Measurements from ENCODE around the gene USP32.
"Not testable (repeated sequence)": the region's sequence is repeated elsewhere in the genome, so short reads cannot be mapped to it uniquely, and the experiment has no call there.

USP32 gene

DNA sequence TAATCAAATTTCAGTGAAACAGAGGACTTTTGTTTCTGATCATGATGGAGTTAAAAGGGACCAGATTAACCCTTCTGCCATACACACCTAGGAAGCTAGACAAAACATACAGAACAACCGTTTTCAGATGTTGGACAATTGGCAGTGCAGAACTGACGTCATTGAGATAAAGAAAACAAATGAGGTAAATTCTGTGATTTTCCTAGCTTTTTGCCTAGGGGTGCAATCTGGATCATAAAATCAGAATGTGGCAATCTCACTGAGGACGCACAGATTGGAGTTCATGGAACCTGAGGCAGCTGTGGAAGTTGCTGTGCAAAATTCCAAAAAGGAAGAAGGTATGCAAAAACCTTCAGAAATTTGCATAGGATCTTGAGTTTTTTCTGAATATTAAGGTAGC is 15.0 kb upstream of the USP32 start:
- no peak for DNase-seq

DNA sequence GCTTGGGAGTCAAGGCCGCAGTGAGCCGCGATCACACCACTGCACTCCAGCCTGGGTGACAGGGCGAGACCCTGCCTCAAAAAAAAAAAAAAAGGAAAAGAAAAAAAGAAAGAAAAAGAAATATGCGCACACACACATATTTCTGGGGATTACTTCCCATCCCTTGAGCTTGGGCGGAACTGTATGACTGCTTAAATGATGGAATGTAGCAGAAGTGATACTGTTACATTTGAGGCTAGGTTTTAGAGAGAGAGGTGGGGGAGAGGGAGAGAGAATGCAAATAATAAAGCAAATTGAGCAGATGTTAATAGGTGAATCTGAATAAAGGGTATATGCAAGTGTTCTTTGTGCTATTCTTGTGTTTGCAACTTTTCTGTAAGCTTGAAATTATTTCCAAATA is 12.0 kb upstream of the USP32 start:
- no peak for DNase-seq

DNA sequence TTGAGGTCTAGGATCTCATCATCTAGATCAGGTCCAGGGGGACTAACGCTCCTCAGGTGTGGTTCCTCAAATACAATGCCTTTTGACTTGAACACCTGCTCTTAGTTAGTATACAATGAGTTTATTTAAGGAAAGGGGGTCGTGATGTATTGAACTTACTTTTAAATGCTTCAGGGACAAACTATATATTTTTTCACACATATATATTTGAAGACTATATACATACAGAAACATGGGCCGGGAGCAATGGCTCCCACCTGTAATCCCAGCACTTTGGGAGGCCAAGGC is 11.5 kb upstream of the USP32 start:
- DNase-seq, result no peak

DNA sequence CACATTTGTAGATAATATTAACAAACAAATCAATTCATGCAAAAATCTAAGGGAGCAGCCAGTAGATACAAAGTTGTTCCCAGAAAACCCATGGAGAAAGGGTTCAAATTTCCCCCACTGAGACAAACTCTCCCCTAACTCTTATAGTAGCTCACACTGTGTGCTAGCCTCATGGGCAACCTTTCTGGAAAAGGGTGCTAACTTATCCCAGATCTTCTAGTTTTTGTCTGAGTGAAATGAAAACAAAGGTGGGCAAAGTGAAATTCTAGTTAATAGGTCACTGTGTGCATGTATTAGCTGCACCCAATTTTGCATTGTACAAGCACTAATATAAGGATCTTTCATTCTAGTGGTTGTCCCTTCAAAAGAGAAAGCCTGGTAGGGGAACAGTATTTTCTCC is 9.9 kb upstream of the USP32 start:
- no peak for DNase-seq

DNA sequence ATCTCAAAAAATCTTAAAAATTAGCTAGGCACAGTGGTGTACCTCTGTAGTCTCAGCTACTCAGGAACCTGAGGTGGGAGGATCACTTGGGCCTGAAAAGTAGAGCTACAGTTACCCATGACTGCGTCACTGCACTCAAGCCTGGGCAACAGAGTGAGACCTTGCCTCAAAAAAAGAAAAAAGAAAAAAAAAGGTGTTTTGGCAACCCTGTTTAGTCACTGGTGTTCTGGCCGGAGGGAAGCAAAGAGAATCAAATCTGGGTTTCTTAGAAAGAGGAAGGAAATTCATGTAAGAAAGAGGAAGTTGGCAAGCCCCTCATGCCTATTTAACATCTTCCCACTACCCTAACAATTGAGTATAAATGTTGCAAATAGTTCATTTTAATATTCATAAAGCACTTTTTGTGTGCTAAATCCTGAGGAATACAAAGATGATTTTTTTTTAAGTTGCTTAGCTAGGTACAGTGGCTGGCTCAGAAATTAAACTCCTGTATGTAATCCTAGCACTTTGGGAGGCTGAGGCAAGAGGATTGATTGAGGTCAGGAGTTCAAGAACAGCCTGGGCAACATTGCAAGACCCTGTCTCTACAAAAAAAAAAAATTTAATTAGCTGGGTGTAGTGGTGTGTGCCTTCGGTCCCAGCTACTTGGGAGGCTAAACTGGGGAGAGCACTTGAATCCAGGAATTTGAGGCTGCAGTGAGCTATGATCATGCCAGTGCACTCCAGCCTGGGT is 6.5 kb upstream of the USP32 start:
- no peak for DNase-seq

DNA sequence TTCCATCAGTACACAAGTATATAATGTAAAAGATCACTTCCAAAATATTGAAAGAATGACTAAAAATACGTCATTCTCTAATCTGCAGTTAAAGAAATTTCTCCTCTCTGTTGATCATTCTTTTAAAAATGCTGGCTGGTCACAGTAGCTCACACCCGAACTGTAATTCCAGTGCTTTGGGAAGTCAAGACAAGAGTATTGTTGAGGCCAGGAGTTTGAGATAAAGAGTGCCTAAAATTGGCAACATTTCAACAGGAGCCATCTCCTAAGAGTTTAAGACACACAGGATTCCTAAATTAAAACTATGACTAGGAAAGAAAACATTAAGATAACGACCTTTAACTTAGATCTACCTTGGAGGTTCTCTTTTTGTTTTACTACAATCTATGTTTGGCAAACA is 4.5 kb upstream of the USP32 start:
- no peak for DNase-seq

DNA sequence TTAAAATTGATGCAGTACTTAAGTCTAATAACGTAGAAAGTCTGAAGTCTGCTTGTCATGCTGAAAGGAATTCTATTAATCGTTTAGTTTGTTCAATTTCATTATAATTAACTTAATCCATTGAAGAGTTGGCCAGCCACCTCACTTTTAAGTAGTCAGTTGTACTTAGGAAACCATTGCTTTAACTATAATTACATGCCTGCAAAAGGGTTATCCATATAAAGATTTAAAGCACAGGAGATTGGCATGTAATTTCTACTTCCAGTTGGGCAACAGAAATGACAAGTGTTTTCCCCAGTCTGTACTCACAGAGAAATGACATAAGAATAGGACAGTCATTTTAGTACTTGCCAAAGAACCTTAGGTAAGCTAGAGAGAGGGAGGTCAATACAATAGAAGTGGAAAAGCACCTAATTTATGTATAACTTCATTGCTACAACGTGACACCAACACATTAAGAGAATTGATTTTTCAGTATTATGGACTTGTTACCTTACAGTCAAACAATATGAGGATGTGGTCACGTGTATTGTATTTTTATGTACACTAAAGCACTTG is 3.7 kb upstream of the USP32 start:
- DNase-seq, result no peak

DNA sequence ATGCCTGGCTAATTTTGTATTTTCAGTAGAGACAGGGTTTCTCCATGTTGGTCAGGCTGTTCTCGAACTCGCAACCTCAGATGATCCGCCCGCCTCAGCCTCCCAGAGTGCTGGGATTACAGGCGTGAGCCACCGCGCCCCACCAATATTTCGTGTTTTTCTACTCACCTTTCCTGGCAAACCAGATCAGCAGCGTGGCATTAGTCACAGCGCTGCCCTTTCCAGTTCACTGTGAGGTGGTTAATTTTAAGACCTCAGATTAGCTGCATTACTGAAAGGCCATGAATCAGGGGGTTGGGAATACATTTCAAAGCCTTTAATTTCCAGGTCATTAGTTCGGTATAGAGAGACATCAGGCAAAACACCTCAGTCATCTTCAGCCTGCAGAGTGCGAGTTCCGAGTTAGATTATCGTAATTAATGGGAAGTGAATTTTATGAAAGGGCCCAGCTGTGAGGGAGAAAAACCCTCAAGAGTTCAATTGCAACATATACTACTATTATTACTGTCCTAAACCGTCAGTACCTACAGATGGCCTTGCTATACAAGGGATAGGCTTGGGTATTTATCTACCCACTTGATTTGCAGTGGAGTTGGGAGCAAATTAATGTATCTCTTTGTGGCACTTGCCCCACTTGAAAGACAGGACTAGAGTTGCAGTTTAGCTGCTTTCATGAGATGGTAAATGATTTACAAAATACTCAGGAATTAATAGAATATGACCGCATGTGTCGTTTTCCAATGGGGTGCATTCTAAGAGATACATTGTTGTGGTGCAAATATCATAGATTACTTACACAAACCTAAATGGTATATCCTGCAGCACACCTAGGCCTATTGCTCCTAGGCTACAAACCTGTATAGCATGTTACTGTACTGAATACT is 2.1 kb upstream of the USP32 start:
- DNase-seq, result no peak

DNA sequence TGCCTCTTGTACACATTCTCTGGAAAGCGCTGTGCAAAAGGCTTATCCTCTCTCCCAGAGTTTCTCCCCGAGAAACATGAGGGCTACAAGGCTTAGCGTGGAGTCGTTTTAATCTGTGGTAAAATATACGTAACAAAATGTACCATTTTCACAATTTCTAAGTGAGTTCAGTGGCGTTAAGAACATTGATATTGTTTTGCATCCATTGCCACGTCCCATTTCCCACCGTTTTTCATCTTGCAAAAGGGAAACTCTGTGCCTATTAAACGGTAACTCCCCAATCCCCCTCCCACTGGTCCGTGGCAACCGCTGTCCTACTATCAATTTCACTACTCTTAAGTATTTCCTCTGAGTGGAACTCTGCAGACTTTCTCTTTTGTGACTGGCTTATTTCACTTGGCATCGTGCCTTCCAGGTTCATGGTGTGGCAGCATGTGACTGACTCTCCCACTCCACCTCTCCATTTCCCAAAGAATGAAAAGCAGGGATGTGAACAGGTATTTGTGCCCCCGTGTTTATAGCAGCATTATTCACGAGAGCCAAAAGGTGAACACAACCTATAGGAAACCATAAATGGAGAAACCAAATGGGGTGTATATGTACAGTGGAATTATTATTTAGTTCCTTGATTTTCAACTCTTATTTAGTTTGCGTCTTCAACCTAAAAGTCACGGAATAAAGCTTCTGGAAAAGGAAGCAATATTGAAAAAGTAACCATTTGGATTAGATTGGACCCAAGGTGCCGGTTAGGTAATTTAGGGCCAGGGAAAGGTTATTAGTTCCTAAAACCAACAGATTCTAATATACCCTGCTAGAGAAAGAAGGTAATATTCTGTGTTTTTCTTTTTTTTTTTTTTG is 1.1 kb upstream of the USP32 start:
- peak; percentile 66 for DNase-seq

DNA sequence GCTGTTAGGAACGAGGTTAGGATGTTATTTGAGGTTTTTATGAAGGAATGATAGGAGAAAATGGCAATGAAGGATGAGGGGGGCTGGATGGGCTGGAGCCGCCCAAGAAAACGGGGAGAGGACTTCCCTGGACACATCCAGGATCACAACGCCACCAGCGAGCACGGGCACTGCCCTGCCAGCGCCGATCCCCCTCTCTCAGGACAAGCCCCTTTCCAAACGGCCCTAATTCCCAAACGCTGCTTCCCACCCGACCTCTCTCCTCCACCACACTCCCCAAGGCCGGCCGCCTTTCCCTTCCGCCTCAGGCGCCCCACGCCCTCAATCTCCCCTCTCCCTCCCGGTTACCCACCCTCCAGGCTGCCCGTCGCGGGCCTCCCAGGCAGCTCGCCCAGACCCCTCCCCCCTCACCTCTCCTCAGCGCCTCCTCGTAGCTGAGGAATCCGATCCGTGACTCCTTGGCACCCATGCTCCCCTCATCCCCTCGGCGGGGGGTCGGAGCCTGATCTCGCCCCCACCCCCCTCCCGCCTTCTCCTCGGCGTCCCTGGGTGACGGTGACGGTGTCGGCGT is 377 bp downstream of the USP32 start:
- DNase-seq, result no peak

DNA sequence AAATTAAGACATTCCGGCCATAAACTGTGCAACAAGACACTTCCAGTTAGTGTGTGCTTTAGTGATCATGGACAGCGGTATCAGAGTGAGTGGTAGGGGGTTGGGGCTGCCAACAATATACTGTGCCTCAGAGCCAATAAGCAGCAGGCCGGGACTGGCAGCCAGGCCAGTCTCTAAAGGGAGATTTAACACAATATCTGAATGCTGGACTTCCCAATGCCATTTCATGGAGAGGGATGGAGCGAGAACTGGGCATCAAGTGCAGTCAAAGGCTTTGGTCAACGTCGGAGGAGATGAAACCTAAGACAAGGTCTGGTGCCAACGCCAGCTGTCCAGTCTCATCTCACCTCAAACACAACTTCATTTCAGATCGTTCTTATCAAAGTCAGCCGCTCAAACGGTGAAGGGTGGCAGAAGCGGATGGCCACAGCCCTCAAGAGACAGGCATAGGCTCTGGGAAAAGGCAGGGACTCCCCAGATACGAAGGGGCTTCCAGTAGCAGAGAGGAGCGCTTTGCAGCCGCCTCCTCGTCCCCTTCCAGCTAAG is 935 bp downstream of the USP32 start:
- peak; percentile 45 for DNase-seq

DNA sequence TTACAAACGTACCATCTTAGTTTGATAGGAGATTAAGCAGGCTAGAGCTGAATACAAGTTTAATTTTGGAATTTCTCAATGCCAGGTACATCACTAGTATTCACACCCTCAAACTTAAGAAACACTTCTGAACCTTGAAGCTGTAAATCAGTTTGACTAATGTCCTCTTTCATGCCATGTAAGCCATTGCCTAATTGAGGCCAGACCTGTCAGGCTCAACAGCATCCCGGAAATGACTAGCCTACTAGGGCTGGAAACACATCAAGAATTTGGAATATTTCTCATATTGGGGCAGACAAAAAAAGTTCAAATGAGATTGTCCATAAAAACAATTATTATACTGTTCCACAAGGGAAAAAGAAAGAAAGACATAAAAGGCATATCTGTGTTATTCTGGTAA is 1.7 kb downstream of the USP32 start:
- DNase-seq, result peak; percentile 86

DNA sequence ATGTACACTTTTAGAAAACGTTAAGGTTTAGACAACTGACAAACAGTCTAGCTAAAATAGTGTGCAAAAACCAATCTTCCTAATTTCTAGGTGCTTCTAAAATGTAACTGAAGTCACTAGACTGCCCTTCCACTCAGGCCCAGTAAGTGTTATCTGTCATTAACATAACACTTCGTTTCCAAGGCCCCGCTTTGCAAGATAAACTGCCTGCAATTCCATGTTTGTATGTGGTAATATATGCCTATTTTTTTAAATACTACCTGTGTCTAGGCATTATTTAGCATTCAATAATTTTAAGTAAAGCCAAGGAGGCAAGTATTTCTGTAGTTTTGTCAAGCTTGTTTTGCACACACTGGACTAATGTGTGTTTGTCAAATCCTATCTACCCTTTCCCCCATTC is 3.2 kb downstream of the USP32 start:
- no peak for DNase-seq

DNA sequence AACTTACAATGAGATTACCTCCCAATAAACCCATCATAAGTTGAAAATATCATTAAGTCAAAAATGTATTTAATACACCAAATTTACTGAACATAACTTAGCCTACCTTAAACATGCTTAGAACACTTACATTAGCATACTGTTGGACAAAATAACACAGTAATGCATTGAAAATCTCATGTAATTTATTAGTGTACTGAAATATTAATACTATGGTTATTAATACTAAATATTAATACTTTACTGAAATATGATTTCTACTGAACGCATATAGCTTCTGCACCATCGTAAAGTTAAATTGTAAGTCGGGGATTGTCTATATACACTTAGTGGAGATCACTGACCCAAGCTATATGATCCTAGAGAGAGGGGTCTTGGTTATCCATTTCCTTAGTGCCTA is 4.3 kb downstream of the USP32 start:
- no peak for DNase-seq

DNA sequence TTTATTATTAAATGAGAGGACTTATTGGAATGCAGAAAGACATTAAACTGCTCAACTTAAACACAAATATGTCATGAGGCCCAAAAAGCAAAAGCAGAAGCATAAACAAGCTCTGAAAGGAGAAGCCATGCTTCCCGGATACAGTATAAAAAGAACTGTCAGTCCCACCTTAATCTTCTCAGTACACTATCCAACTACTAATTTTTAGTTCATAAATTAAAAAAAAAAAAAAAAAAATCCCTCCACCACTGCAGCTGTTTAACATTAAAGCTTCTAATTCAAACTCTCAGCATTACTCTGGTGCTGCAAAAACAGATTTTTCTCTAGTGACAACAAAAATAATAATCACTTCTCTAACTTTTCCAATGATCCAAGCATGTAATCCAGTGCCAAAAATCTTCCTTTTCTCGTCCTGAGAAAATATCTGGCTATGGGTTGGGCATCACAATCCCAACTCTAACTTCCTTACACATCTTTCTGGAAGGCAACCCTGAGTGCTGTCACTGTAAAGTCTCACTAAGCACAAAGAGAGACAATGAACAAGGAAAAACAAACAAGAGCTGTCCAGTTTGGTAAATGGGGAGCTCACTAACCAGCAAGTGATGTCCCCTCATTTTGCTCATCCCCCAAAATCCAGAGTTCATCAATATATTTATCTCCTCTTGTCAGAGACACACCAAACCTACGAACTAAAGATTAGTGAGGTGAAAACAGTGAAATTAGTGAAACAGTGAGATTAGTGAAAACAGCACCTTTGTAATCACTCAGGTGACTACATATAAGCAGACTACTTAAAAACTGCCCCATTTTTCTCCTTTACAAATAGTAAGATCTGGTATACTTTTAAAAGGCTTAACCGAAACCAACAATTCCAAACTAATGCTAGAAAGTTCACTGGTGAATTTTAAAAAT is 5.5 kb downstream of the USP32 start:
- peak; percentile 5 for DNase-seq

DNA sequence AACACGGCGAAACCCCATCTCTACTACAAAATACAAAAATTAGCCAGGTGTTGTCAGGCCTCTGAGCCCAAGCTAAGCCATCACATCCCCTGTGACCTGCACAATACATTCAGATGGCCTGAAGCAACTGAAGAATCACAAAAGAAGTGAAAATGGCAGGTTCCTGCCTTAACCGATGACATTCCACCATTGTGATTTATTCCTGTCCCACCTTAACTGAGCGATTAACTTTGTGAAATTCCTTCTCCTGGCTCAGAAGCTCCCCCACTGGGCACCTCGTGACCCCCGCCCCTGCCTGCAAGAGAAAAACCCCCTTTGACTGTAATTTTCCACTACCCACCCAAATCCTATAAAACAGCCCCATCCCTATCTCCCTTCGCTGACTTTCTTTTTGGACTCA is 7.0 kb downstream of the USP32 start:
- DNase-seq, result not testable (repeated sequence)

DNA sequence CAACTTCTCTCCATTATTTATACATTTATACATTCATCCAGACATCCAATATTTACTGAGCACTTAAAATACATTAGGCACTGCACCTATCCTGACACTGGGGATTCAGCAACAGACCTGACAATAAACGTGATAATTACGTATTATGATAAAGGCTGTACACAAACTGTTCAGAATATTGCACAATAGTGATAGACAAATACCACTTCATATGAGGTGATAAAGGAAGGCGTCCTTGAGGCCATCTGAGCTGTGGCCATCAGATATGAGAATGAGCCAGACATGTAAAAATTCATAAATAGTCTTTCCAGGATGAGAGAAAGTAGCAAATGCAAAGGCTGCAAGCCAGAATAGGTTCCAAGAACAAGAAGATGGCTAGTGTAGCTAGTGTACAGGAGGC is 8.6 kb downstream of the USP32 start:
- DNase-seq, result no peak

DNA sequence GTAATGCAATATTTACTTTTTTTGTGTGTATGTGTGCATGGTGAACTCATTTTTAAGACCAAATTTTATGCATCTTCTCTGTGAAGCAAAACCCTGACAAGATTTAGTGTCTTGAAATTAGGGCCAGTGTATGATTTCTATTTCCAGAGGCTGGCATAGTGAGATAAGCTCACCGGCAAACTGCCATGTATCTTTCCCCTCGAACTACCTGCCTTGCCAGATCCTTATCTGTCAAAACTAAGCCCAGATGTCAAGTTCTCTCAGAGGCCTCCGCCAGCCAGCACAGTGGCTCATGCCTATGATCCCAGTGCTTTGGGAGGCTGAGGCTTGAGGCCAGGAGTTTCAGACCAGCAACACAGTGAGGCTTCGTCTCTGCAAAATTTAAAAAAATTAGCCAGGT is 10.0 kb downstream of the USP32 start:
- DNase-seq, result no peak

DNA sequence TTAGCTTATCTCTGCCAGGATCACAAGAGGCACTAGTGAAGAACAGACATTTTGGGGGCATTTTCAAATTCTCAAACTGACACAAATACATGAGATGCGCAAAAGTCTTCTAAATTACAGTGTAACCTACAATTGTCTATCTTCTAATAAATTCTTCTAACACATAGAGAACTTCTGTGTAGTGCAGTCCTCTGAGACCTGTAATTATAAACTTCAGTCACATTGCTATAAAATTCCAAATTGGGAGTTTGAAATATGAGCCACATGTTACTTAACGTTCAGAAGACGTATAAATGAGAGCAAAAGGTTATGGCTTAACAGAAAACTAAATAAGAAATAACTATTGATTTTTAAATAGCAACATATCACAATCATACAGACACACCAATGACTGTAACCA is 12.5 kb downstream of the USP32 start:
- not testable (repeated sequence) for DNase-seq

DNA sequence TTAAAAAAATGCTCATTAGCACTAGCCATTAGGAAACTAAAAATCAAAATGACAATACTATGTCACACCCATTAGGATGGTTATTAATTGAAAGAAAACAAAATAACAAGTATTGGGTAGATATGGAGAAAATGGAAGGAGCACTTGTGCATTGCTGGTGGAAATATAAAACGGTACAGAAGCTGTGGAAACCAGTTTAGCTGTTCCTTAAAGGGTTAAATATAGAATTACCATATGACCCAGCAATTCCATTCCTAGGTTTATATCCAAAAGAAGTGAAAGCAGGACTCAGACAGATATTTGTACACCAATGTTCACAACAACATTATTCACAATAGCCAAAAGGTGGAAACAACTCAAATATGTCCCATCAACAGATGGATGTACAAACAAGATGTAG is 13.7 kb downstream of the USP32 start:
- not testable (repeated sequence) for DNase-seq

DNA sequence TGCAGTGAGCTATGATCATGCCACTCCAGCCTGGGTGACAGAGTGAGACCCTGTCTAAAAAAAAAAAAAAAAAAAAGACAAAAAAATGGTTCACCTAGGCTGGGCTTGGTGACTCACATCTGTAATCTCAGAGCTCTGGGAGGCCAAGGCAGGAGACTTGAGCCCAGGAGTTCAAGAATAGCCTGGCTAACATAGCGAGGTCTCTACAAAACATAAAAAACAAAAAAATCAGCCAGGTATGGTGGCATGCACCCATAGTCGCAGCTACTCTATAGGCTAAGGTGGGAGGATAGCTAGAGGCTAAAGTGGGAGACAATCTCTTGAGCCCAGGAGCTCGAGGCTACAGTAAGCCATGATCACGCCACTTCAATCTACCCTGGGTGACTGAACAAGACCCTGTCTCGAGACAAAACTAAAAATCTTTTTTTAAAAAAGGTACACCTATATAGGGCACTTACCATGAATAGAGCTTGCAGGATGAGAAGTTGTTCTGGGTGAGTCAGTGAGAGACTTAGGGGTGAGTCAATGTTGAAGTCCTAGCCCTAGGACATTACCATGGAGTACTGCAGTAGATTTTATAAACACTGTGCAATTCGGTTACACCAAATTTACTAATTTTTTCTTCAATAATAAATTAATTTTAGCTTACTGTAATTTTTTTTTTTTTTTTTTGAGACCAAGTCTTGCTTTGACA is 19.0 kb downstream of the USP32 start:
- DNase-seq, result peak; percentile 72

All from fibroblast of skin of right biceps (primary cell).